ENCODE data around the gene PDCD10. TPM values are rescaled to one million over a fixed set of nuclear protein-coding genes. Genes with fewer than 3 reads are reported as not detected.

Gene PDCD10
- total and polyA plus RNA-seq, 2 donors (not counting 3 experiments of a cell fraction or from before 2014, with no cell fraction given): 21.3 to 47.8 TPM

DNA sequence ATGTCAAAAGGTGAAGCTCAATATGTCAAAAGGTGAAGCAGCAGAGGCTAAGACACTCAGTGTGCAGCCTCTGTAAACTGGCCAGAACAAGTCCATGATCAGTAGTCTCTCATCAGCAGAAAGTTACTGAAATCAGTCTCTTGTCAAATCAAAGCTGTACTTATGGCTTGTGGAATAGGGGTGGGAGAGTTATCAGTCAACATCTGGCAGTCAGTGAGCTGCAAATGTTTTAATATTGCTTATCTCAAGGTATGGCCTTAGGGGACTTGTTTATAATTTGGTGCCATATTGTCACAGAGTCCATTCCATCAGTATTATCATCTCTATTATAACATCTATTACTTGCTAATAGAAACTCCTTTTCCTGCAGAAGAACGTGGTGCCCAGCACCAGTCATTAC is 66.0 kb downstream of the PDCD10 start:
- Histone ChIP-seq H3K9me1 (replicated peaks; ENCODE audit: control insufficient read depth, extremely low read depth, insufficient read depth, low read length) (no peaks in the 10 kb centered on the region), H3K9ac (replicated peaks; ENCODE audit: extremely low read depth, insufficient read depth, low read length) (no peak overlapping the region), H3K4me1 (ENCODE audit: control insufficient read depth, extremely low read depth, insufficient read depth, low read length) (peaks cover 17% of the 10 kb centered on the region), H3K4me3 (replicated peaks in 1 of 3; ENCODE audit: insufficient read depth in 1 of 3, low read depth in 1 of 3, low read length in 3 of 3) (no peak overlapping the region), H3K79me2 (ENCODE audit: control insufficient read depth, insufficient read depth, low read length) (no peaks in the 10 kb centered on the region), H3K4me2 (ENCODE audit: insufficient read depth, low read length) (no peak overlapping the region), H4K20me1 (replicated peaks; ENCODE audit: control insufficient read depth, extremely low read depth, insufficient read depth, low read length) (no peaks in the 10 kb centered on the region), H3K27me3 (ENCODE audit: control insufficient read depth in 2 of 2, insufficient read depth in 2 of 2, low read length in 2 of 2) (no peaks in the 10 kb centered on the region), H3K27ac (ENCODE audit: insufficient read depth, low read depth, low read length) (no peak overlapping the region), H3K36me3 (ENCODE audit: control insufficient read depth in 2 of 2, extremely low read depth in 1 of 2, insufficient read depth in 2 of 2, low read length in 2 of 2) (no peaks in the 10 kb centered on the region), H3K9me3 (replicated peaks; ENCODE audit: control insufficient read depth, insufficient read depth, low read length) (no peaks in the 10 kb centered on the region), H2AFZ (ENCODE audit: low read depth, low read length) (no peak overlapping the region)
- intact Hi-C loops (cut with micrococcal nuclease): no loop called here
- no peak for FAIRE-seq
- ChIA-PET CTCF (interaction anchor here (3.1 kb wide), 1 partner anchor 16 kb away, joined by 21 read pairs; no protein-coding TSS in a partner anchor), POLR2A (no interaction called here)
- DNase-seq (ENCODE audit: low read depth, low spot score): no peak
- no TSS peak for BruUV-seq (replicated peaks)
- TF ChIP-seq, protein P1, sequence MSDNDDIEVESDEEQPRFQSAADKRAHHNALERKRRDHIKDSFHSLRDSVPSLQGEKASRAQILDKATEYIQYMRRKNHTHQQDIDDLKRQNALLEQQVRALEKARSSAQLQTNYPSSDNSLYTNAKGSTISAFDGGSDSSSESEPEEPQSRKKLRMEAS (IDR thresholded peaks at IDR 0.05; ENCODE audit: insufficient read depth, insufficient read length): no peak
- no peak for TF ChIP-seq FOS (IDR thresholded peaks at IDR 0.05; ENCODE audit: borderline replicate concordance, insufficient read depth, low read length)
- no peak for TF ChIP-seq POLR2A (IDR thresholded peaks at IDR 0.05; ENCODE audit: low read depth, low read length)
- TF ChIP-seq GATA2 (IDR thresholded peaks at IDR 0.05; ENCODE audit: insufficient read depth, insufficient read length, low read depth, low read length): no peak
- TF ChIP-seq POLR2AphosphoS5 (IDR thresholded peaks at IDR 0.05; ENCODE audit: insufficient read depth, low read depth, low read length): no peak
- TF ChIP-seq EZH2 (IDR thresholded peaks at IDR 0.05; ENCODE audit: borderline replicate concordance, low read depth, low read length, severe bottlenecking): no peak
- TF ChIP-seq, protein P2, sequence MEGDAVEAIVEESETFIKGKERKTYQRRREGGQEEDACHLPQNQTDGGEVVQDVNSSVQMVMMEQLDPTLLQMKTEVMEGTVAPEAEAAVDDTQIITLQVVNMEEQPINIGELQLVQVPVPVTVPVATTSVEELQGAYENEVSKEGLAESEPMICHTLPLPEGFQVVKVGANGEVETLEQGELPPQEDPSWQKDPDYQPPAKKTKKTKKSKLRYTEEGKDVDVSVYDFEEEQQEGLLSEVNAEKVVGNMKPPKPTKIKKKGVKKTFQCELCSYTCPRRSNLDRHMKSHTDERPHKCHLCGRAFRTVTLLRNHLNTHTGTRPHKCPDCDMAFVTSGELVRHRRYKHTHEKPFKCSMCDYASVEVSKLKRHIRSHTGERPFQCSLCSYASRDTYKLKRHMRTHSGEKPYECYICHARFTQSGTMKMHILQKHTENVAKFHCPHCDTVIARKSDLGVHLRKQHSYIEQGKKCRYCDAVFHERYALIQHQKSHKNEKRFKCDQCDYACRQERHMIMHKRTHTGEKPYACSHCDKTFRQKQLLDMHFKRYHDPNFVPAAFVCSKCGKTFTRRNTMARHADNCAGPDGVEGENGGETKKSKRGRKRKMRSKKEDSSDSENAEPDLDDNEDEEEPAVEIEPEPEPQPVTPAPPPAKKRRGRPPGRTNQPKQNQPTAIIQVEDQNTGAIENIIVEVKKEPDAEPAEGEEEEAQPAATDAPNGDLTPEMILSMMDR (IDR thresholded peaks at IDR 0.05; ENCODE audit: extremely low read depth in 1 of 2, insufficient read depth in 1 of 2, low read depth in 1 of 2, low read length in 2 of 2): no peak
- TF ChIP-seq MYC (IDR thresholded peaks at IDR 0.05; ENCODE audit: low read depth, low read length): no peak
- no peak for TF ChIP-seq JUN (IDR thresholded peaks at IDR 0.05; ENCODE audit: borderline replicate concordance, insufficient read depth, insufficient read length, low read depth)
- dilution Hi-C loops (cut with MboI; ENCODE audit: extremely low pct_ligation_motif_present, low sequenced_read_pairs): no loop called here

Data from endothelial cell of umbilical vein (primary cell).